Keratinocyte (primary cell): ENCODE data around the gene RPL31.

Experiments used
- CTCF ChIP-seq, 3 experiments: IDR thresholded peaks in 1 of 3; conservative IDR thresholded peaks in 1 of 3; optimal IDR thresholded peaks in 1 of 3; 2 replicates in 2 of 3; 3 replicates in 1 of 3; pipeline versions ENCODE3 to v1.5.1; 2011; ENCODE audit warnings: low read length in 3 of 3, mild to moderate bottlenecking in 3 of 3, moderate library complexity in 2 of 3, control low read depth in 1 of 3, inconsistent platforms in 1 of 3; ENCODE audit not compliant: insufficient read depth in 2 of 3; ENCODE audit errors: extremely low read depth in 1 of 3
- EZH2 ChIP-seq: IDR thresholded peaks from one replicate; pipeline ENCODE4 v1.6.1; 2012; ENCODE audit warnings: inconsistent platforms, mild to moderate bottlenecking, low read length, moderate library complexity

- TF ChIP-seq CTCF (optimal IDR thresholded peaks at IDR 0.05 in 1 of 3, IDR thresholded peaks at IDR 0.05 in 1 of 3, conservative IDR thresholded peaks at IDR 0.05 in 1 of 3; ENCODE audit: extremely low read depth in 1 of 3, insufficient read depth in 2 of 3, low read length in 3 of 3): no peak
- no peak for TF ChIP-seq EZH2
Measured at GRCh38 chr2:101002562-101003277, 631 bp downstream of the RPL31 start.
